ENCODE measurements around the gene C16orf74.
A peak's percentile ranks its signal among the peaks of the same experiment; 100 is the strongest.

Gene C16orf74

DNA sequence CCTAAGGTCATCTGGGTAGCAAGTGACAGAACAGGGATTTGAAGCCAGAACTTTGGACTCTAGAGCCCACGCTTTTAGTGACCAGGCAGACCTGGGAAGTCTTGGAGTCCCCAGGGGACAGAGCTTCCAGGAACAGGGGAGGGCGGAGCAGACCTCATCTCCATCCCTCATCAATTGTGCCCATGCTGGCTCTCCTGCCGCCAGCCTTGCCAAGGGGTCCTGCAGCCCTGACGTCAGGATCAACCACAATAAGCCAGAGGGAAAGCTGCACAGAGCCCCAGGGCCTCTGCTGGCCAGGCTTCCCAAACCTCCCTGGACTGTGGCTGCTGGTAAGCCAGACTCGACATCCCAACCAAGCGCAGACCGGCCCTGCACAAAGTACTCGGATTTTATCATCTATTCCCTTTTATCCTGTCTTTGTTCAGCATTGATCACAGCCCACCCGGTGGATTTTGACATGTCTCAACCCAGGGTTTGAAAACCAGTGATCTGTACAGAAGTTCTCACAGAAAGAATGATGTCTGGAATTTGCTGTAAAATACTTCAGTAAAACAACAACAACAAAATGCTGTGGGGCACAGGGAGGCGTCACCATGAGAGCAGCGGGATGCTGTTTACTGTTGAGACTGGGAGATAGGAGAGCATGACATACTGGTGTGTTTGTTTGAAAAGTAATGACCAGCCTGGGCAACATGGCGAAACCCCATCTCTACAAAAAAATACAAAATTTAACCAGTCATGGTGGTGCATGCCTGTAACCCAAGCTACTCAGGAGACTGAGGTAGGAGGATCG lies 11.8 kb downstream of the C16orf74 start:
- DNase-seq, result no peak

GRCh38 chr16:85736921-85737320 lies 14.0 kb downstream of the C16orf74 start:
- DNase-seq, result no peak

DNA sequence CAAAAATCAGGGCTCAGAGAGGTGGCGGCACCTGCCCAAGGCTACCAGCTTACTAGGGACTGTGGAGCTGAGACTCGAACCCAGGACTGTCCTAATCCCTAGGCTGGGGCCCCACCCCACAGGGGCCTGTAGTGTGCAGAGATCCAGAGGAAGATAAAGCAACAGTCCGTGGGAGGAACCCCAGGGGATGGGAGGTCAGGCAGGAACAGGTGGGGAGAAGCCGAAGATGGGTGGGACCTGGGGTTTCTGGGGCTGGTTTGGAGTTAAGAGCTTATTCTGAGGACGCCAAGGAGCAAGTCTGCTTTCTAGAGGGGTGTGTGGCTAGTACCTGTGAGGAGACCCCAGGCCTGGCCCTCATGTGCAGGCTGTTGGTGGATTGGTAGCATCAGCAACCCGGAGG lies 14.9 kb downstream of the C16orf74 start:
- no peak for DNase-seq

DNA sequence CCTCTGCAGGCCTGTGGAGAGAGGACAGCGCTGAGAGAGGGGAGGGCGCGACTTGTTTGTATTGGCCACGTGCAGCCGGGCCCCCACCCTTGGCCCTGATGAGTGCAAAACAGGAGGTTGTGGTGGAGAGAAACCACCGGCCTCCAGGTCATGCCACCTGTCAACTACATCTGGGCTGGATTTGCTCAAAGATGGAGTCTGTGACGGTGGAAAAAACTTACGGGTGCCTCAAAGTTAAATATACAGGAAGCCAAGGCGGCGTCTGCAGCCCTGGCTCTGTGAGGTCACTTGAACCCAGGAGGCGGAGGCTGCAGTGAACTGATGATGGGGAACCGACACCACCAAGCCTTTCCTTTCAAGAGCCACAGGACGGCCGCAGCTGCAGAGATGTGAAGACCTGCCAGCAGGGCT lies 15.7 kb downstream of the C16orf74 start:
- no peak for DNase-seq

DNA sequence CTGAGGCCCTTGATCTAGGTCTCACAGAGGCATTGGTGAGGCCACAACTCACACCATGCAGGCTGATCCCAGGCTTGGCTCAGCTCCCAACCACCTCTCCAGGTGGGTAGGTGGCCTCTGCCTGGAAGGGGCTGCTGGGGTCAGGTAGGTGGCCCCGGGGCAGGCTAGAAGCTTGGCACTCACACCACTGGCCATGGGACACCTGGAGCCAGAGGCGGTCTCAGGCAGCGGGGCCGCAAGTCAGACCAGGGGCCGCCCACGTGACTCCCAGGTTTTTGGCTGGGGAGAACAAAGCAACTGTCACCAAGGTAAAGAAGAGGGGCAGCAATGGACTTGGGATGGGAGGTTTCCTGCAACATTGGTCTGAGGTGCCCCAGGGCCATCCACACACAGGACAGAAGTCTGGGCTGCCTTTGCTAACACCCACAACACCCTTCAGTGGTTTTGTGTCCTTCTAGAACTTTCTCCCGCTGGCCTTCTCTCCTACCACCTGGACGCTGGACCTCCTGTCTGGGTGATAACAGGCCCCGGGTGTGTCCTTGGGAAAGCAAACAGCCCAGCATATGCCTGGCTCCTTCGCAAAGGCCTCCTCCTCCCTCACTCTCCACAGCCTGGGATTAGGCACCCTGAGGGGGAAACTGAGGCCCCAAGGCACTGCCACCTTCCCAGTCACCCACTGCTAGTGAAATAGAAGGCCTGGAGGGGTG lies 16.4 kb downstream of the C16orf74 start:
- no peak for DNase-seq

DNA sequence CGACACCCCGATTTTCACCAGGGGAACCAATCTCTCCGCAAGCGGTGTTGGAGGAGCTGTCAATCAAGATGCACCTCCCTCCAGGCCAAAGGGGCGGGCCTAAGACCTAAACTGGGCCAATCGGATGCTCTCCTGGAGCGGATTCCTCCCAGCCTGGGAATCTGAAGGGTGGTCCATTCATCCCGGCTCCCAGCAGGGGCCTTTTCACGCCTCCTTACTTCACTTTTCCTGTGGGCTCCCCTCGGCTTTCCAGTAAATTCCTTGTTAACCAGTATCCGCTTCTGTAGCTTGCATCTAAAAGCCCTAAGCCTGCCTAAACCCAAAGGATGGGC lies 17.1 kb downstream of the C16orf74 start:
- DNase-seq, result no peak

DNA sequence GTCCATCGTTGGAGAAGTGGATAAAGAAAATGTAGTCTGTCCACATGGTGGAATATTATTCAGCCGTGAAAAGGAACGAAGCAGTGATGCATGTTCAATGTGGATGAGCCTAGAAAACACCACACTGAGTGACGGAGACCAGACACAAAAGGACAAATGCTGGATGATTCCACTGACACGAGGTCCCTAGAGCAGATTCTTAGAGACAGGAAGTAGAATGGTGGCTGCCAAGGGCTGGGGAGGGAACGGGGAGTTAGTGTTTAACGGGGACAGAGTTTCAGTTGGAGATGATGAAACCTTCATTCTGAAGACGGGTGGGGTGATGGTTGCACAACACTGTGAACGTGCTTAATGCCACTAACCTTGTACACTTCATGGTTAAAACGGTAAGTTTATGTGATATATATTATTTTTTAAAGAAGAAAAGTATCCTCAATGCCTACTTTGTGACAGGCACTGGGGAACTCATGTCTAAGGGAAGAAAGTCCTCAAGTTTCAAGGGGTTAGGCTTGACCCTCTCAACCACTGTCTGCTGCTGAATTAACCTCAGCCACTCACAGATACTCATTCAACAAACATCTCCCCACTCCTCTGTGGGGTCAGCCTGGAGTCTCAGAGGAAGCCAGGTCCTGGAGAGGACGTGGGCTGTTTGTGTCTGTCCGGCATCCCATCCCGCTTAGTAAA lies 17.6 kb downstream of the C16orf74 start:
- DNase-seq, result no peak

GRCh38 chr16:85731179-85731578 lies 19.7 kb downstream of the C16orf74 start:
- DNase-seq, result no peak

- DNase-seq, result no peak
Observed at GRCh38 chr16:85730186-85730465, 20.8 kb downstream of the C16orf74 start.

GRCh38 chr16:85729452-85730185 lies 21.3 kb downstream of the C16orf74 start:
- no peak for DNase-seq

DNA sequence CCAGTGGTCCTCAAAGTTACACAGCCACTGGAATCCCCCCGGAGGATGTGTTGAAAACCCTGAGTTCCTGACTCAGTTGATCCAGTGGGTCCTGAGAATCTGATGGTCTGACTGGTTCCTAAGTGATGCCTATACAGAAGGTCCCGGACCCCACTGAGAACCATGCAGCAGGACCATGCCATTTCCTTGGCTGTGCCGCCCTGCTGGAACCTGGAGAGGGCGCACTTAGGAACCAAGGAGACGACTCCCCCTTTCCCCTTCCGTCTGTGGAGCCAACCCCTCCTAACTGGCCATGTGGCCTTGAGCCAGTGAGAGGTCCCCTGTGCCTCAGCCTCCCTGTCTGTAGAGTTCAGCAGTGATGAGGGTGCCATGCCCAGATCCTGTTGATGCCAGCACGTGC lies 22.0 kb downstream of the C16orf74 start:
- DNase-seq, result no peak

DNA sequence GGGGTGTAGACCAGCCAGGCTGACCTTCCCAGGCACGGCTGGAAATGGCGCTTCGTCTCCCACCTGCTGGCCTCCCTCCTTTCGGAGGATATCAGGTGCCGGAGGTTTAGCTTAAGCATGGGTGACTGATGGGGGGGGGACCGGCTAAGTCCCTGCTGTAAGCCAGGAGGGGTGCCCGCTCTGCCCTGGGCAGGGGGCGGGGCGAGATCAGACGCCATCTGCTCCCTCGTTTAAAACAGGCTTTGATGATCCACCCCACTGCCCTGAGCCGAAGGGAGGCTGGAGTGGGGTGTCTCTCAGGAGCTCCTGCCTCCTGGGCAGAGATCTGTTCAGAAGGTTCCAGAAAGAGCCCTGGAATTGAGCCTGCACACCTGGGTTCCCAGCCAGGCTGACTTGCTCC lies 26.0 kb downstream of the C16orf74 start:
- DNase-seq, result no peak

GRCh38 chr16:85724126-85724879 lies 26.6 kb downstream of the C16orf74 start:
- no peak for DNase-seq

DNA sequence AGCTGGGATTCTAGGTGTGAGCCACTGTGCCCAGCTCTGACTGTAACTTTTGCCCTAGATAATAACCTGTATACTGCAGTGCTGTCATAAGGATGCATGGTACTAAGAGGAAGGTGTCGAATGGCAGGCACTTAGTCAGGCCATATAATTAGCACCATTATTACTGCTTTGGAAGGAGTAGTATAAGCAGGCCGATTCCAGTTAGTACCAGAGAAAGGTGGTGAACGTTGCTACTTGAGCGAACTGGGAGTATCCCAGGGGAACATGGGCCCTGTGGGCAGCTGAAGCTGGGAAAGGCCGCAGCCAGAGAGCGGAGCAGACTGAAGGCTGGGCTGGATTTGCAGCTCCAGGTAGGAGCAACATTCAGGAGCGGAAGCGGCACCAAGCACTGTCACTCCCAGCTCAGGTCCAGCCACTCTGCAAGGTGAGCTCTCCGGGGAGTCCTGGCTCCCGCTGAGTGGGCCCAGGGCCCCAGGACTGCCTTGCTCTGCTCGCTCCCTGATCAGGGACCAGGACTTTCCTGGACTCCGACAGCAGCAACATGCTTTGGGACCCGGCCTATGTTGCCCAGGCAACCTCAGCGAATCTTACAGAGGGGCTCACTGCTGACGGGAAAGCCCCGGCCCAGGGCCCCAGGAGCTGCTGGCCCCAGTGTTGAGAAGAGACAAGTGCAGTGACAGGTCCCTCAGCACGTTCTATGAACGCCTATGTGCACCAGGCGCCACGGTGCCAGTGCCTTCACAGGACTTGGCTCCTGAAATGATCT lies 28.6 kb downstream of the C16orf74 start:
- DNase-seq, result peak; percentile 59

GRCh38 chr16:85720302-85720637 lies 30.6 kb downstream of the C16orf74 start:
- no peak for DNase-seq

DNA sequence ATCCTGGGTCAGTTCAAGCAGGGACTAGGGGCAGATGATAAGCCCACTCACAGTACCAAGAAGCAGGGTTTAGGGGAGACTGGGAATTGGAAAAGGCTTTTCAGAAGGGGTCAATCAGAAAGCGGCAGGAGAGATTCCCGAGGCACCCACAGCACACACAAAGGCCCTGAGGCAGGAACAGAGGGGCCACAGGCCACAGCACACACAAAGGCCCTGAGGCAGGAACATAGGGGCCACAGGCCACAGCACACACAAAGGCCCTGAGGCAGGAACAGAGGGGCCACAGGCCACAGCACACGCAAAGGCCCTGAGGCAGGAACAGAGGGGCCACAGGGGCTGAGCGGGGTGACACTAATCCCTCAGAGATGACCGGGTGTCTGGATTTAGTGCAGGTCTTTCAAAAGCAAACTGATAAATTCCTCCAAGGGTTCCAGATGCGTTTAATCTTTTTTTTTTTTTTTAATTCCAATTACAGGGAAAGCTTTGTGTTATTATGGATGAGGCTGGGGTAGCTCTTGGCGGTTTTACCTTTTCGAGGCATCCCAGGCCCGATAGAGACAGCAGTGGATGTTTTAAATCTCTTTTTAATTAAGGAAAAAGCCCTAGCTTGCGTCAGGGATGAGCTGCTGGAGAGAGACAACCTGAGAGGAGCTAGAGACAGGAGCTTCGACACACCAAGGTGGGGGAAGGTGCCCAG lies 31.1 kb downstream of the C16orf74 start:
- DNase-seq, result no peak

DNA sequence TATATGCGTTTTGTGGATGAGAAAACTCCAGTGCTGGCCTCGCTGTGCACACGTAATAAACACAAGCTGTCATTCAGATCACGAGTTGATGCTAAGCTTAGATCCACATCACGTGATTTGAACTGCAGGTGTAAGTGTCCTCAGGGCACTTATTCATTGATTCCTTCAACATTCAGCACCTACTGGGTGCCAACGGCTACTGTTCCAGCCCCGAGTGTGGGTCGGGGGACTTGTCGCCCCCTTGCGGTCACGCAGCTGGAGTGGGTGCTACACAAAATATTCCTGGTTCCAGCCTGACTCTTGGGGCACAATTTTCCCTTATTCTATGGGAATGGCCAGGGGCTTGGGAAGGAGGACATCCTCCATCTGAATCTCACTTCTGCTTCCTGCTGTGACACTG lies 32.2 kb downstream of the C16orf74 start:
- no peak for DNase-seq

- DNase-seq, result no peak
Observed at GRCh38 chr16:85718153-85718477, 32.8 kb downstream of the C16orf74 start.

- peak; percentile 45 for DNase-seq
Observed at GRCh38 chr16:85717393-85718152, 33.3 kb downstream of the C16orf74 start.

DNA sequence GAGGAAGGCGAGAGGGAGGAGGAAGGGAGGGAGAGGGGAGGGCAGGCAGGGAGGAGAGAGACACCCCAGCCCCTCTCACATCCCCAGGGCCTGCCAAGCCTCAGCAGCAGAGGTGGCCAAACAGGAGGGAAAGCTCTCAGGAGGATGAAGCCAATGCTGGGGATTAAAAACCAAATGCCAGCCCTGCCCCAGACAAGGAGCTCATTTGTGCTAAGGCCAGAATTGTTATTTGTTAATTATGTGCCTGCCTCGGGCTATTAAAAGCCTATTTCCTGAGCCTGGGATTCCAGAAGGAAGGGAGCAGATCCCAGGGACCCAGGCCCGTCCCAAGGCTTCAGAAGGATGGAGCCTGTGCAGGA lies 34.2 kb downstream of the C16orf74 start:
- no peak for DNase-seq

Measured in NCI-H2107 (cell line).